Osteocyte (in vitro differentiated cells): ENCODE results near the gene BRDT. TPM values are rescaled to one million over a fixed set of nuclear protein-coding genes. Genes with fewer than 3 reads are reported as not detected.

Source experiments
- DNase-seq: peaks from one replicate; pipeline ENCODE4 v3.0.0; 2021; ENCODE audit warnings: mixed read lengths; ENCODE audit not compliant: unreplicated experiment; ENCODE audit errors: extremely low spot score
- H3K27ac Mint-ChIP-seq: one replicate; pipeline ENCODE4 v1.8.0; 2021; ENCODE audit warnings: mild to moderate bottlenecking, mixed read lengths; ENCODE audit not compliant: unreplicated experiment
- H3K27me3 Mint-ChIP-seq: one replicate; pipeline ENCODE4 v1.8.0; 2021; ENCODE audit warnings: mixed read lengths; ENCODE audit not compliant: unreplicated experiment
- H3K36me3 Mint-ChIP-seq: one replicate; pipeline ENCODE4 v1.8.0; 2021; ENCODE audit warnings: mixed read lengths; ENCODE audit not compliant: unreplicated experiment
- H3K4me1 Mint-ChIP-seq: one replicate; pipeline ENCODE4 v1.8.0; 2021; ENCODE audit warnings: mixed read lengths; ENCODE audit not compliant: unreplicated experiment
- H3K4me3 Mint-ChIP-seq: one replicate; pipeline ENCODE4 v1.8.0; 2021; ENCODE audit warnings: mild to moderate bottlenecking, moderate library complexity, mixed read lengths; ENCODE audit not compliant: unreplicated experiment
- H3K9me3 Mint-ChIP-seq: one replicate; pipeline ENCODE4 v1.8.0; 2021; ENCODE audit warnings: mixed read lengths; ENCODE audit not compliant: unreplicated experiment
- total RNA-seq: library from RNA; stranded (reverse); gene quantifications from 2 replicates; pipeline ENCODE4 v1.2.1, GENCODE V29; 2021
- TF ChIP-seq, protein P1 (sequence below): fragments of 200-600 bp; sonication (generic); IDR thresholded peaks from 2 replicates; pipeline ENCODE4 v1.5.0; 2021; ENCODE audit warnings: antibody characterized with exemption, mild to moderate bottlenecking, moderate library complexity

Gene BRDT
- total RNA-seq, 1 donor from 2014 or later = not detected

DNA sequence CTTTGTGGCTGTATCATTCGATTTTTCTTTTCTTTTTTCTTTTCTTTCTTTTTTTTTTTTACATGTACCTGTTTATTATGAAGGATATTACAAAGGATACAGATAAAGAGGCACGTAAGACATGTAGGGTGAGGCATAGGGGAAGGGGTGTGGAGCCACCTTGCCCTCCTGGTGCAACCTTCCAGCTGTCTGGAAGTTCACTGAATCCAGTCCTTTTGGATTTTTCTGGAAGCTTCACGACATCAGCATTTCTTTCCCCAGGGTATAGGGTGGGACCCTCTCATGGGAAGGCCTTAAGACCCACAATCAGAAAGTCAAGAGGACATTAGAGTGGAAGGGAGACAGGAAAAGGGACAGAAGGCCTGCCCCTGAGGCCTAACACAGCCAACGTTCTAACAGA, 33.2 kb upstream of the BRDT start:
- no peaks in the 10 kb centered on the region for H3K27me3 Mint-ChIP-seq
- H3K9me3 Mint-ChIP-seq = no peaks in the 10 kb centered on the region
- TF ChIP-seq, protein P1, sequence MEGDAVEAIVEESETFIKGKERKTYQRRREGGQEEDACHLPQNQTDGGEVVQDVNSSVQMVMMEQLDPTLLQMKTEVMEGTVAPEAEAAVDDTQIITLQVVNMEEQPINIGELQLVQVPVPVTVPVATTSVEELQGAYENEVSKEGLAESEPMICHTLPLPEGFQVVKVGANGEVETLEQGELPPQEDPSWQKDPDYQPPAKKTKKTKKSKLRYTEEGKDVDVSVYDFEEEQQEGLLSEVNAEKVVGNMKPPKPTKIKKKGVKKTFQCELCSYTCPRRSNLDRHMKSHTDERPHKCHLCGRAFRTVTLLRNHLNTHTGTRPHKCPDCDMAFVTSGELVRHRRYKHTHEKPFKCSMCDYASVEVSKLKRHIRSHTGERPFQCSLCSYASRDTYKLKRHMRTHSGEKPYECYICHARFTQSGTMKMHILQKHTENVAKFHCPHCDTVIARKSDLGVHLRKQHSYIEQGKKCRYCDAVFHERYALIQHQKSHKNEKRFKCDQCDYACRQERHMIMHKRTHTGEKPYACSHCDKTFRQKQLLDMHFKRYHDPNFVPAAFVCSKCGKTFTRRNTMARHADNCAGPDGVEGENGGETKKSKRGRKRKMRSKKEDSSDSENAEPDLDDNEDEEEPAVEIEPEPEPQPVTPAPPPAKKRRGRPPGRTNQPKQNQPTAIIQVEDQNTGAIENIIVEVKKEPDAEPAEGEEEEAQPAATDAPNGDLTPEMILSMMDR = no peak
- H3K4me3 Mint-ChIP-seq = no peak overlapping the region
- H3K4me1 Mint-ChIP-seq = peaks cover 19% of the 10 kb centered on the region
- no peak for DNase-seq
- H3K36me3 Mint-ChIP-seq = no peaks in the 10 kb centered on the region
- no peak overlapping the region for H3K27ac Mint-ChIP-seq

DNA sequence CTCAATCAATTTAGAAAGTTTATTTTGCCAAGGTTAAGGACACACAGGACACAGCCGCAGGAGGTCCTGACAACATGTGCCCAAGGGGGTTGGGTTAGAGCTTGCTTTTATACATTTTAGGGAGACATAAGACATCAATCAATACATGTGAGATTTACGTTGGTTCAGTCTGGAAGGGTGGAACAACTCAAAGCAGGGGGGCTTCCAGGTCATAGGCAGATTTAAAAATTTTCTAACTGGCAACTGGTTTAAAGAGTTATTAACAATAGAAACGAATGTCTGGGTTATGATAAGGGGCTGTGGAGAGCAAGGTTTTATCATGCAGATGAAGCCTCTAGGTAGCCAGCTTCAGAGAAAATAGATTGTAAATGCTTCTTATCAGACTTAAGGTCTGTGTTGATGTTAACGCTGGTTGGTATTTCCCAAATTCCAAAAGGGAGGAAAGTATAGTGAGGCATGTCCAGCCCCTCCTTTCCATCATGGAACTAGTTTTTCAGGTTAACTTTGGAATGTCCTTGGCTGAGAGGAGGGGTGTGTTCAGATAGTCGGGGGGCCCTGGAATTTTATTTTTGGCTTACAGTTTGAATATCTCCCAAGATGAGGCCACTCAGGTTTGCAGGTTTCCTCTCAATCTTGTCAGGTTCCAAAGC, 32.3 kb upstream of the BRDT start:
- no peaks in the 10 kb centered on the region for H3K27me3 Mint-ChIP-seq
- no peak for DNase-seq
- H3K36me3 Mint-ChIP-seq = no peaks in the 10 kb centered on the region
- H3K4me3 Mint-ChIP-seq = no peak overlapping the region
- H3K4me1 Mint-ChIP-seq = peaks cover 19% of the 10 kb centered on the region
- H3K27ac Mint-ChIP-seq = no peak overlapping the region
- no peaks in the 10 kb centered on the region for H3K9me3 Mint-ChIP-seq
- TF ChIP-seq, protein P1 = no peak

DNA sequence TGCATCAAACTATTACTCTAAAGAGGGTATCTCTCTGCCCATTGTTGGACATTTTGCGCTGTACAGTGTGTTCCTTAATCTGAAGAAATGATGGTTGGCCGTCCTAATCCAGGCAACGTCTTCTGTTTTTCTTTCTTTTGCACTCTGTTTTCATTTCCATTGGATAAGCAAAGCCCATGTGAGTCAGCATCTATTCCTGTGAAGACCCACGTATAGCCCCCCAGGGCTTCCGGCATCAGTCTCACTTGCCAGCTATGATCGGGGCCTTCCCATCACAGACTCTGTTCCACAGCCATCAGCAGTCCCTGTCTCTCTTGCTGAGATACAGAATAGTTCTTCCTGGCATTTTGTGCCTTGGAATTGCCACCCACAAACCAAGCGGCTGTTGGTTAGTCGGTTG, 29.2 kb upstream of the BRDT start:
- TF ChIP-seq, protein P1 = no peak
- Mint-ChIP-seq H3K27ac (peak overlapping the region; percentile 80), H3K9me3 (no peaks in the 10 kb centered on the region), H3K4me1 (peaks cover 20% of the 10 kb centered on the region), H3K4me3 (no peak overlapping the region), H3K36me3 (no peaks in the 10 kb centered on the region), H3K27me3 (no peaks in the 10 kb centered on the region)
- DNase-seq = no peak

DNA sequence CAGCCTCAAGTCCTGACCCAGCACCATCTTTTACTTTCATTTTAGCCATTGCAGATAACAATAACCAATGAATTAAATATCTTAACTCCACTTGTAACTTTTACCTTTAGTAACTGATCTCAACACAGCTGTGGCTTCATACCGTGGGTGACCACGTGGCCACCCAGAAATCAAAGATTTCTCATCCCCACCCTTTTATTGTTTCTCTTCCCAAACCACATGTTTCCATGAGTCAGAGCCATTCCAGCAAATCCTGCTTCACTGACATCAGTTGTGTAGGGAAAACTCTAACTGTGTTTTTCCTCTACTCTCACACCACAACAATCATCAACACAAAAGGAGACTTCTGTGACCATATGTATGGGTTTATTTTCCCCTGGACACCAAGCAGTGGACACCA, 25.1 kb upstream of the BRDT start:
- H3K27ac Mint-ChIP-seq = peak overlapping the region; percentile 51
- no peak for DNase-seq

DNA sequence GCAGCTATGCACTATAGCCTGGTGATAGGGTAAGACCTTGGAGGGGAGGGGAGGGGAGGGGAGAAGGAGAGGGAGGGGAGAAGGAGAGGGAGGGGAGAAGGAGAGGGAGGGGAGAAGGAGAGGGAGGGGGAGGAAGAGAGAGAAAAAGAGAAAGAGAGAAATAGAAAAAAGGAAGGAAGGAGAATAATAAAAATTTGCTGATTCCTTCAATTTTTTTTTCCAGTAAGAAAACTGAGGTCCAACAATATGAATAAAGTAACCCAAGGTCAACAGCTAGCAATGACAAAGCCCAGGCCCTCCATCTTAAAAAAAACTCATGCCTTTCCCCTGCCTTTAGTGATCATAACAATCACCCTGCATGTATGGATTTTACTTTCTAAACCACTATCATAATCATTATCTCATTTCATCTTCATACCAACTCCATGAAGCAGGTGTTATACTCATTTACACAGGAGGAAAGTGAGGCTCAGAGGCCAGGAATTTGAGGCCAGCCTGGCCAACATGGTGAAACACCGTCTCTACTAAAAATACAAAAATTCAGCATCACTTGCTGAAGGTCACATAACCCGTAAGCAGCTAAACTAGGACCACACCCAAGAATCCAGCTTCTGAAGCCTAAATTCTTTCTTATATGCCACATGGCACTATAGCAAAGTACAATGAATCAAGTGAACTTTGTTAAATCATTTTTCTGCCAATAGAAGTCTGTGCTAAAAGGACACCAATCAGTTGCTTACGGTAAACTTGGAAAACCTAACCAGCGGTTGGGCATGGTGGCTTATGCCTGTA, 23.4 kb upstream of the BRDT start:
- Mint-ChIP-seq H3K4me3 (no peak overlapping the region), H3K4me1 (peaks cover 27% of the 10 kb centered on the region), H3K27ac (no peak overlapping the region), H3K27me3 (no peaks in the 10 kb centered on the region), H3K9me3 (no peaks in the 10 kb centered on the region), H3K36me3 (no peaks in the 10 kb centered on the region)
- no peak for DNase-seq
- TF ChIP-seq, protein P1 = no peak

More for the DNA sequence above, 25.1 kb upstream of the BRDT start:
- Mint-ChIP-seq H3K9me3 (no peaks in the 10 kb centered on the region), H3K27me3 (no peaks in the 10 kb centered on the region), H3K36me3 (no peaks in the 10 kb centered on the region), H3K4me3 (peak overlapping the region; percentile 20), H3K4me1 (peaks cover 32% of the 10 kb centered on the region)
- TF ChIP-seq, protein P1 = no peak
